D721Med (cell line): ENCODE data around the gene ARMCX6.
"Not testable (repeated sequence)": the region's sequence is repeated elsewhere in the genome, so short reads cannot be mapped to it uniquely, and the experiment has no call there.

Experiments
- DNase-seq: peaks from one replicate; pipeline ENCODE4 v3.0.0; 2011; ENCODE audit warnings: low spot score; ENCODE audit not compliant: insufficient read length
- FAIRE-seq: peaks from 2 replicates; lab custom pipeline; 2011; peaks lifted over from hg19 to GRCh38; lab: Jason Lieb, UNC
- TF ChIP-seq, protein P1 (sequence below): IDR thresholded peaks from 2 replicates; pipeline ENCODE4 v1.5.1; 2012; ENCODE audit warnings: mild to moderate bottlenecking, control low read depth; ENCODE audit not compliant: insufficient read depth; ENCODE audit errors: missing control alignments

ARMCX6 gene

DNA sequence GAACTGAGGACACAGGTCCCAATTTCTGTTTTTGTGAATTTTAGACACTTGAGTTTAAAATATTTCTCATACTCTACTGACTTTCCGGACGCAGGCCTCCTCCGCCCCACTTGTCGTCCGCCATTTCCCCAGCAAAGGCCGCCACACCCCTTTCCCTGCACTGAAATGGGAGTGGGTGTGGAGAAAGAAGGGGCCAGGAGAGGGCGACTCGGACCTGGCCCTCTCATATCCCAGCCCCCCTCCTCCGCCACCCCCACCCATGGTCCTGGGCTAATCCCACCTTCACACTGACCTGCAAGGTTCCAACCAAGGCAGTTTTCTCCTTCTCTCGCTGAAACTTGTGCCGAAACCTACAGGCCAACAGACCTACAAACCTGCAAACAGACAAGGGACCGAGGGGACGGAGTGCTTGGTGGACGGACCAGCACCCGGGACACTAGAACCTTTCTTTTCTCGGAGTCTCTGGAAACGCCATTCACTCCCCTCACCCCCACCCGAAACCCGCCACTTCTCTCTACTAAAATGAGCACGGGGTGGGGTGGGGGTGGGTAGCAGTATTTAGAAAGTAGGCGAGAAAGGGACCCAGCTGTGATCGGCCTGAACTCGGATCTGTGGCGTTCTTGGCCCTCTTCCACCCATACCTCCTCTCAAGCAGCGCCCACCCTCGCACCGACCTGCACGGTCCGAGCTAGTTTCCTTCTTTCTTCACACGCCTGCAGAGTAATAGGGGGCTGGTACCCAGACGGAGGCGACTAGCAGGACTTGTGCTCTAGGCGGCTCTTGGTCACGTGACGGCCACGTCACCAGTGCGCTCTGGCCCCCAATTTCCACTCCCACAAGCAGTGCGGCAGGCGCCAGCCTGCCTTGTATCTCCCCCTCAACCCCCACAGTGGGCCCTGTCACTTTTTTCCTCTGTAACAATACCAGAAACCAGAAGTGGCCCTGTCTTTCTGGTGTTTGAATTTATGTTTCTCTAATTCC, at the start of gene ARMCX6:
Gene ARMCX6 (minus strand): TSS at position 790 of the 981 bp plus-strand sequence. CDS start 1,380 bp downstream, outside the sequence.
- TF ChIP-seq, protein P1, sequence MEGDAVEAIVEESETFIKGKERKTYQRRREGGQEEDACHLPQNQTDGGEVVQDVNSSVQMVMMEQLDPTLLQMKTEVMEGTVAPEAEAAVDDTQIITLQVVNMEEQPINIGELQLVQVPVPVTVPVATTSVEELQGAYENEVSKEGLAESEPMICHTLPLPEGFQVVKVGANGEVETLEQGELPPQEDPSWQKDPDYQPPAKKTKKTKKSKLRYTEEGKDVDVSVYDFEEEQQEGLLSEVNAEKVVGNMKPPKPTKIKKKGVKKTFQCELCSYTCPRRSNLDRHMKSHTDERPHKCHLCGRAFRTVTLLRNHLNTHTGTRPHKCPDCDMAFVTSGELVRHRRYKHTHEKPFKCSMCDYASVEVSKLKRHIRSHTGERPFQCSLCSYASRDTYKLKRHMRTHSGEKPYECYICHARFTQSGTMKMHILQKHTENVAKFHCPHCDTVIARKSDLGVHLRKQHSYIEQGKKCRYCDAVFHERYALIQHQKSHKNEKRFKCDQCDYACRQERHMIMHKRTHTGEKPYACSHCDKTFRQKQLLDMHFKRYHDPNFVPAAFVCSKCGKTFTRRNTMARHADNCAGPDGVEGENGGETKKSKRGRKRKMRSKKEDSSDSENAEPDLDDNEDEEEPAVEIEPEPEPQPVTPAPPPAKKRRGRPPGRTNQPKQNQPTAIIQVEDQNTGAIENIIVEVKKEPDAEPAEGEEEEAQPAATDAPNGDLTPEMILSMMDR: peak; percentile 23
- no peak for FAIRE-seq
- peak; percentile 42 for DNase-seq

DNA sequence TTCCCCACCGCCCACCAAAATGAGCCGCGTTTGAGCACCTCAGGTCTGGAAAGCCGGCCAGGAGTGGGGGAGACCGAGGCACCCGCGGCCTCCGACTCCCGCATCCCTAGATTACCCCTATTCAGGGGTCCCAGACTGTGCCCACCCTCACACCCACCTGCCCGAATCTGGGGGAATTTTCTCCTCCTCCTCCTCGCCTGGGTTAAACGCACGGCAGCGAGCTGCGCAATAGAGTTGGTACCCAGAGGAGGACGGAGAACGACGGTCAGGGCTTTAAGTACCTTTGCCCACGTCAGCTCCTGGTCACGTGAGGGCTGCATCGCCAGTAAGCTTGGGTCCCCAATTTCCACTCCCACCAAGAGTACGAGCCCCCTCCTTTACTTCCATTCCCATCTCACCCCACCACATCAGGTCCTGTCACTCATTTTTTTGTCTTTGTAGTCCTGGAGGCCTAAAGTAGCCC, 41.8 kb upstream of the ARMCX6 start, which contains the start of gene ARMCX2:
Gene ARMCX2 (minus strand): TSS at position 250 of the 463 bp plus-strand sequence. CDS start 2,262 bp downstream, outside the sequence.
- DNase-seq (peak; percentile 16), FAIRE-seq (no peak)
- TF ChIP-seq, protein P1: no peak

- TF ChIP-seq, protein P1: no peak
- no peak for FAIRE-seq
- peak; percentile 61 for DNase-seq
Measured at GRCh38 chrX:101658661-101659491, 41.1 kb upstream of the ARMCX6 start.

GRCh38 chrX:101657495-101657894, 39.7 kb upstream of the ARMCX6 start:
- DNase-seq: no peak
- TF ChIP-seq, protein P1: no peak
- no peak for FAIRE-seq

DNA sequence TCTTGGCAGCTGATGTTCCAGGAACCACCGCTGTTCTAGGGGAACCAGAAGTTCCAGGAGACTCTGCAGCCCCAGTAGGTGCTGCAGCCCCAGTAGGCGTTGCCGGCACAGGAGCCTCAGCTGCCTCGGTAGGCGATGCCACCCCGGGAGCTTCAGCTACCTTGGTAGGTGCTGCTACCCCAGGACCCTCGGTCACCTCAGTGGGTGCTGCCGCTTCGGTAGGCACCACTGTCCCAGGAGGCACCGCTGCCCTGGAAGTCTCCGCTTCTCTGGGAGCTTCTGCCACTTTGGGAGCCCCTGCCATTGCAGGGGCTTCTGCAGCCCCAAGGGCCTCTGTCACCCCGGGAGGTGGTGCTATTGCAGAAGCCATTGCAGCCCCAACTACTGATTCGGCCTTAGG, 39.0 kb upstream of the ARMCX6 start:
- no peak for FAIRE-seq
- TF ChIP-seq, protein P1: no peak
- no peak for DNase-seq

DNA sequence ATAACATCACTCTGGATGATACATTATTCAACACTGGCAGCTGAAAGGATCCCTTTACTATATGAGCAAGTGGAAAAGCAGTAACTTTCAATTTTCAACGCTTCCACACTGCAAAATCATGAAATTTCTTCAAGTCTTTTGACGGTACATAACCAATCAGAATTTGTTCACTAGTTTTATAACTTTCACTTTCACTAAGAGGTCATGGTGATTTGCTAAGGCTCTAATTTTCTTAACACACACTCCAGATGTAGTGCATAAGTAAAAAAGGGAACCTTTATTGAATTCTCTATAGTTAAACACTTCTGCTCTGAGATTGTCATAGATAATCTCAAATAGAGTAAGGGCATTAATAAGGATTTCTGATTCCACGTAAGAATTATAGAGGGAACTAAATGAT, 37.7 kb upstream of the ARMCX6 start:
- DNase-seq (no peak), FAIRE-seq (no peak)
- TF ChIP-seq, protein P1: no peak

GRCh38 chrX:101647716-101648115, 29.9 kb upstream of the ARMCX6 start:
- not testable (repeated sequence) for DNase-seq, FAIRE-seq
